Endometrium (tissue), 2 donors: Measurements from ENCODE around the gene GABRB3.

Source experiments
- FAIRE-seq: peaks from 2 replicates; lab custom pipeline; 2012; peaks lifted over from hg19 to GRCh38; lab: Jason Lieb, UNC
- donor health status: control.
- donor health status: control.

The GABRB3 gene

DNA sequence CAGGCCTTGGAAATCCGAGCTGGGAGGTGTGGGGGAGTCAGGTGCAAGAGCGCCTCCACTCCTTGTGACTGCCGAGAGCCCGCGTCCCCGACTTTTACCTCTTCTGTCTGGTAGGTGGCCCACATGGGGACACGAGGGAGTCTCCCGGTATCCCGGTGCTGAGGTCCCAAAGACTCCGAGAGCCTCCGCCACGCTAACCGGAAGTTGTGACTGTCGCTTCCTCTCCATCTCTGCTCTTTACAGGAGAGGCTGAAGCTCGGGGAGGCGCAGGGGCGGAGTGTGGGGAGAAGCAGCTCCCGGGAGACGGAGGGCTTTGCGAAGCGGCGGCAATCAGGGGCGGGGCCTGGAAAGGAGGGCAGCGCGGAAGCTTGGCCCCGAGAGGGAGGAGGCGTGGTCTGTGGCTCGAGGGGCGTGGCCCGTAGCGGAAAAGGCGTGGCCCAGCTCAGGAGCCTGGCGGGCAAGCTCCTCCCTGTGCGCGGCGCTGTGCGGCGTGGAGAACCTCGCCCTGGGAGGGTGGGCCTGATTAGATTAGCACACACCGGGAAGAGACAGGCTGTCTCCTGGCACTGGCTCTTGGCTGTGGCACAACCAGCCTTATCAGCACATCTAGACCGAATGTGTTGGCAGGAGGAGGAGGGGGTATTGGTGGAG is 143.9 kb downstream of the GABRB3 start:
- FAIRE-seq, result no peak

DNA sequence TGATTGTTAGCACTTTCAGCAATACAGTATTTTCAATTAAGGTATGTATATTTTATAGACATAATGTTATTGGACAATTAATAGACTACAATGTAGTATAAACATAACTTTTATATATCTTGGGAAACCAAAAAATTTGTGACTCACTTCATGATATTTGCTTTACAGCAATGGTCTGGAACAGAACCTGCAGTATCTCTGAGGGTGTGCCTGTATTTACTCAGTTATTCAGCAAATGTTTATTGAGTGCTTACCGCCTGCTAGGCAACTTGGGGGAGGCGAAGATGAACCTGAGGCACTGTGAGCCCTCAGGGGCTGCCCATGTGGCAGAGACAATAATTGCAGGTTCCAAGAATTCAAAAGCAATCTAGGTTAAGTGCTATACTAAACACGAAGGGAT is 144.8 kb downstream of the GABRB3 start:
- FAIRE-seq, result no peak

DNA sequence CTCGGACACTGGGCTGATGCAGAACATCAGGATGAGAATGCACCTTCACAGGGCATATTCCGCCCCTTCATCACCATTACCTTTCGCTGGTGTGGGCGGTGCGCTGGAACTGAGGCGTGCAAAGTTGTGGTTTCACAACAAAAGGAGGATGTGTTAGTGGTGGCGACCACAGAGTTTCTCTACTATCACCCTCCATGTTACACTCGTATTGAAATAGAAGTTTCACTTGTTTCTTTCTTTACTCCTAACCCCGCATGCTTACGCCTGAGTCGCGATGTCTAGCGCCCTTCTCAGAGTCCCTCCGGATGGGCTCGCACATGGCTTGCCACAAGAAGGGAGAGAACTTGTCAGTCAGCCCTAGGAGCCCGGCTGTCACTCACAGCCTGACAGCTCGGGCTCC is 148.7 kb downstream of the GABRB3 start:
- FAIRE-seq, result no peak

DNA sequence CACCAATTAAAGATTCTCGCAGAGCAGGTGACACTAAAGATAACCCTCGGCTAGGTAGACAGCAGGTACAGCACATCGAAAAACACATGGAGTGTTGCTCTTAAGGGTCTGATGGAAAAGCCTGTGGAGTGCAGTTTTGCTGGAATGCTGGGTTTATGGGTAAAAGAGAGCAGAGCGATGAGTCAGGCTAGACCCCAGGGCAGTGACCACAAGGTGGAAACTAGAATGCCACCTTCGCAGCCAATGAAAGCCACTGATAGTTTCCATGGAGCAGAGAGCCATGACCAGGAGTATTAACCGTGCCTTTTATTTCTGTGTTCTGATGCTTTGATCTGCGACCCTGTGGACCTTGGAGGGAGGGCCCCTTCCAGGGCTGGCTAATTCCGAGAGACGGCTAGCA is 149.8 kb downstream of the GABRB3 start:
- FAIRE-seq, result no peak

DNA sequence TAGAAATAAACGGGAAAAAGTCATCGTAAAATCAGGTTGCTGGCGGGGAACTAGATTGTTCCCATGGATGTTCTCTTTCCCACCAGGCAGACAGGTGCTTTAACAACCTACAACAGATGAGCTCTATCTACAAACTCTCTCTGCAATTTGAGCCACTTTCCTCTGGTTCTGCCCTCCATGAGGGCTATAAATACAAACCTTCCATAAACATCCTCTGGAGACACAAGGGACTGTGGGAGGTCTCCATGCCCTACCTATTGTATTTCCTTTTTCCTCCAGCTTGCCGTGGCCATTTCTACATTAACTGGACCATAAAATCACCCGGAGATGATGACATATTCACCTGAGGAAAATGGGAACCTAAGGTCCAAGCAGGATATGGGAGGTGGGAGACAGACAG is 151.1 kb downstream of the GABRB3 start:
- FAIRE-seq, result no peak

DNA sequence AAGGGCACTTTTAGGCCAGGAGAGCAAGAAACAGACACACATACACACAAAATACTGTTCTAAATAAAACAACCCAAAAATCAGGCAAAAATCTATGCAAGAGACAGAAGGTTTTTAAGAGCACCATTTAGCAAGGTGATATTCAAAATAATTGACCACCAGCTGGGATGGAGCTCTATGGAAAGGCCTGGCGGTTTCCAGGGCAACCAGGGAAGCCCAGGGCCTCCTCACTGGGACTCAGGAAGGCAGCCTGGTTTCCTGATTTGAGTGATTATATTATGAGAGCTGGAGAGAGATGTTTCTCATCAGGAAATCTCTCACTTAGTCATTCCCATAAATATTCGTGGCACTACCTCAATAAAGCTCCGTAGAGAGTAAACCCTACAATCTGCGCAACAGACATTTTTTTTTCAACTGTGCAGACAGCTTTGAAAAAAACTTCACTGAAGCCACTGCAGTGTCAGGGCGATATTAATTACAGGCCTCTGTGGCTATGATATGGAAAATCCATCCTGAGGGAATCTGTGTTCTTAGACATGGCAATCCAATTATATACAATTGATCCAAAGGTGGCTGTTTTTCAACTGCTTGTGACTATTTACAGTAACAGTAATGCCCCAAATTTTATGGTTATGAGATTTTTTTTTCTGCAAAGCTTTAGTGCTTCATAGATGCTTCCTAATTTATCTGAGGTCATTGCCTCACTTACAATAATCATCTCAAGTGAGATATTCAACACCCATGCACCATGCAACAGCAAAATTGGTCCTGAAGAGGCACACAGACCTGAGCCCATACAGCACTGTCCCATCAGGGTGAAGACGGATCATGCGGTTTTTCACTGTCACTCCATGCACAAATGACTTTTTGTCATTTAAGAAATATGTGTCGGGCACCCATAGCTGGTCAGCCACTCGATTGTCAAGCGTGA is 152.1 kb downstream of the GABRB3 start:
- FAIRE-seq, result no peak

DNA sequence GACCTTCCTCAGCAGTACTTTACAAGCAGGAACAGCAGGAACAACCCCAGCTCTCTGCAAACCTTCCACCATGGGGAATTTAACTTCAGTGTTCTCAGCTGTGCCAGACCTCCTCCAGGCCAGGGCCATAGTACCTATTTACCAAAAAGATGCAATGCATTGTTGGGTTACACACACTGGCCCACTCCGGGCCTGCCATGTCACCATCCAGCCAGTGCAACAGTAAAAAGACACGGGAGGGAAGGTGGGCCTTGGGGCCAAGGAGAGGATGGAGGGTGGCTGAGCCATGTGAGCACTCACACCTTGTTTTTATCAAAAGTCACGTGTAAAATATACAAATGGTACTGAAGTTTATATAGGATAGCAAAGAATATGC is 157.0 kb downstream of the GABRB3 start:
- FAIRE-seq, result no peak

DNA sequence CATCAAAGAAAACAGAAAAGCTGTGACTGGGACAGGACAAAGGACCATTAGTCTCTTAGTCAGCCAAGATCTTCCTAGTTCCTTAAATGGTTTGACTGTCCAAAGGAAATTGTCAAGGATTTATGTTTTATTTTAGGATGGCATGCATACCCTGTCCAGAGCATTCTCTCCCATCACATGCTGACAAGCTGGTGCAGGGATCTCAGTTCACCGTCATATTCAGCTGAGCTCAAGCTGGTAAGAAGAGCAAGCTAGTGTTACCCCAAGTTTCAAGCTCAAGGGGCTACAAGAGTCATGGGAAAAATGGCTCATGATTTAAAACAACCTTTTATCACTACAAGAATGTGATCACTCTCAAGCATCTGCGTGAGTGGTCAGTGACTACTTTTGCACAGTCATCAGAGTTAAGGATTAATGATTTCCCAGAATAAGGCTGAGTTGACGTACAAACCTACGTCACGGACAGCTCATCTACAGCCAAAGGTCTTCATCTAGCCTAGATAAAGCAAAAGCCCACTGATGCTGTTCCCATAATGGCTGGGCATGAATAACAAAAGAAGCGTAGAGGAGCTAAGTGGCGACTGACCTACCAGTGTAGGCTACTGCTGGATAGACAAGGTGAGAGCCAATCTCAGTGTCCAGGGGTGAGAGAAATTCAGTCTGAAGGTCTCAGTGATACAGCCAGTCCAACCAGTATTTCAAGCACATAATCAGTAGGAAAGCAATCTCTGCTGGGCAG is 157.5 kb downstream of the GABRB3 start:
- no peak for FAIRE-seq

DNA sequence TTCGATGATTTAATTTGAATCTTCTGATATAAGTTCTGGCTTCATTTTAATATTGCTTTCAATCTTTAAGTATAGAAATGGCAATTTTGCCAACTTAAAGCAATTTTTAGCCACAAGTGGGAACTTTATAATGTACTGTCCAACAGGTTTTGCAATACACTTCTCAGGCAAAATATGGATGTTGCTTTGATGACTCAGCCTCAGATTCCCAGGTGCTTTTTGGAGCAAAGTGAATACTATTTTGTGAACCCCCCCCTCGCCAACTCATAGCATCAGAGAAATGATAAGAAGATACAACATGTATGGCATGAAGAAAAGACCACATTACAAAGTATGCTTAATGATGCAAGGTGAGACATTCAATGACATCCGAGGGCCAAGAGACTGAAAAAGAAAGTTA is 158.1 kb downstream of the GABRB3 start:
- no peak for FAIRE-seq

DNA sequence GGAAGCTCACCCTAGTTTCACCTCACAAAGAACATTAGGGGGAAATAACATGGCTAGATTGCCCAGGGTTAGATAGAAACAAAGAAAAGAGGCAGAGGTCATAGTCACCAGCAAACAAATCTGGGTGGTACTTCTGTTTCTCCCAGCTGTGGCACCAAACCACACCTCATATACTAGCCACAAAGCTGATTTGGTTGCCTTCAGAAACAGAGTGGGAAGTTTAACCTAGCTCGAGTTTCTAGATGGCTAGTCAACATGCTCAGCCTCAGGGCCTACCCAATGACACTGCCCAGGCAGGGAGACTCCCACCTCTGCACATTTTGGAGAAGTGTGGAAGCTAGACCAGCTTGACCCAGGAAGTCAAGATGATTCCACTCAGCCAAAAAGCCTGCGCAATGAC is 174.2 kb downstream of the GABRB3 start:
- no peak for FAIRE-seq

DNA sequence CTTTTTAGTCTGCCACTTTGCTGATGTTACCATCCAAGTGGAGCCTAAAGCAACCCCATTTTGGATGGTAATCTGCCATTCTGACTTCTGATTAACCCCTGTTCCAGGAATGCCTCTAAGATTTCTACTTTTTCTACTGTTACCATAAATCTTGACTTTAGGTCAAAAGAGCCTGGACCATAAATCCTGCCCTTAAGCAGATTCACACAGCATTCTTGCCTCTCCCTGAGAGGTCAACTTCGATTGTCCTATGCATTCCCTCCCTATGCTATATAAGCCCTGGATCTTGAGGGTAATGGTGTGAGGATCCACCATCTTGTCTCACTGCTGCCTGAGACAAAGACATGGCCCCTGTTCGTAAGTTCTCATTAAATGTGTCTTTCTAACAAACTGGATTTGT is 177.3 kb downstream of the GABRB3 start:
- FAIRE-seq, result no peak

DNA sequence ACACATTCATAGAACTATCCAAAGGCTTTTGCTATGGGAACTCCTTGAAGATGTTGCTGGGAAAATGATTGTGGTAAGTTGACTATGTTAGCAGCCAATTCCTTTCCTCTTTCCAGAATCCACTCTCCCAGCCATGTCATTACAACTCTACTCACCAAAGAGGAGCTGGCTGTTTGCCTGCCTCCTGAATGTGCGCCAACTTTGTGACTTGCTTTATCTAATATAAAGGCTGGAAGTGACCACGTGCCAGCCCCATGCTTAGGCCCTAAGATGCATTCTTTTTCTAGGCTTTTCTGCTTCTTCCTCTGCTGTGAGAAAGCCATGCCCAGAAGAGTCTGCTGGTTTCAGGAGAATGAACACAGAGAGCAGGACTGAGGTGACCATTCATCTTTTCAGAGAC is 182.2 kb downstream of the GABRB3 start:
- no peak for FAIRE-seq

DNA sequence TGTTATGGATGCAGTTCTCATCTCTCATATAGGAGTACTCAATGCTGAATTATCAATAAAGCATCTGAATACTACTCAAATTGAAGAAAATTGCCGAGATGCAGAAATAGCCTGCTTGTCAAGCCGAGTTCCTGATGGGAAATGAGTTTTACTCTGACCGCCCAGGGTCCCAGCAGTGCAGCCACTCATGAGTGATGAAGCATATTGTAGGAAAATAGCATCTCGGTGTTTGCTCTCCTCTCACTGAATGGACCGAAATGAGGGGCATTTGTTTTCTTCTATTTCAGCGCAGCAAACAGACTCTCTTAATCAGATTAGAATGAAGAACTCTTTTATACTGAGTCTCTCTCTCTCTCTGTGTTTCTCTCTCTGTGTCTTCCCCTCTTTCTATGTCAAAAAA is 190.0 kb downstream of the GABRB3 start:
- no peak for FAIRE-seq

DNA sequence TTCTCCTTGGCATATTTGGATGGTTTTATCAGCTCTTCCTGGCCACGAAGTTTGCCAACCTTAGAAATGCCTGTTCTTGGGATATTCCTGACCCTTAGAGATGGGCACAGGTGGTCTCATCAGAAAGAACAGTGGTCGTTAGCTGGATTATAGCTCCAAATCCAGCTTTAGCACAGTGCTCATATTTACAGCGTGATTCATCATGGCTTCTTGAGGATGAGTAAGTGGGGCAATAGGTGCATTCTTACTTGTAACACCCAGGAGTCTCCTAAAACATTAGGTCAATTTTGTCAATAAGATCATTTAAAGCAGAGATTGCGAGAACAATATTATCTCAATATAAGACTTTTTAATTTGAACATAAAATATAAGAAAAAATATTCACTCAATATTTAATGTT is 191.9 kb downstream of the GABRB3 start:
- FAIRE-seq, result no peak

DNA sequence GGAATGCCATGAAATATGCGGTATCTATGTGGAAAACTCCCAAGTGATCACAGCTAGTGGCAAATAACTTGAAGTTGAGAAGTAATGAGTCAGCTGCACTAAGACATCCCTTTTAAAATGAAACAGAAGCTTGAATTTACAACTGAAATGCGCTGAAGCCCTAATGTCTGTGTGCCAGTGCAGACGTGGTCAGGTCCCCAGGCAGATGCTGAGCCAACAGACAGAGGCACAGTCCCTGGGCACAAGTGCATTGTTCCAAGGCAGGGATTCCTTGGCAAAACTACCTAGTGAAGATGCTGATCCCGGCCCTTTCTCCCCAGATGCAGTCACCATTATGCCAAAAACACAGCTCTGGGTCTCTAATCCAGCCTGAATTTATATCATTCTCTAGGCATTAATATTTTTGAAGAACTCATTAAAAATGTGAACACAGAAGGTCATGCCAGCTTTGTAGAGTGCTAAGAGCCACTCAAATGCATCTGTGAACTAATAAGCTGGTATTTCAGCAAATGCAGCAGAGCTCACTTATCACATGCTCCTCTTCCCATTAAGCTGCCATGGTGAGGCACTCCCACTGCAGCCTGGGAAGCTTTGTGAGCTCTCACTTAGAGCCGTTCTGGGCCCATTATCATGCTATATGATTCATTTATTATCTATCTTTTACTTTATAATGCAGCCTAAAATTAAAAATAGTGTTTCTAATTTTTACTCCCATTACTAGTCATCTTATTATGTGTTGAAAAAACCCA is 200.1 kb downstream of the GABRB3 start:
- no peak for FAIRE-seq

DNA sequence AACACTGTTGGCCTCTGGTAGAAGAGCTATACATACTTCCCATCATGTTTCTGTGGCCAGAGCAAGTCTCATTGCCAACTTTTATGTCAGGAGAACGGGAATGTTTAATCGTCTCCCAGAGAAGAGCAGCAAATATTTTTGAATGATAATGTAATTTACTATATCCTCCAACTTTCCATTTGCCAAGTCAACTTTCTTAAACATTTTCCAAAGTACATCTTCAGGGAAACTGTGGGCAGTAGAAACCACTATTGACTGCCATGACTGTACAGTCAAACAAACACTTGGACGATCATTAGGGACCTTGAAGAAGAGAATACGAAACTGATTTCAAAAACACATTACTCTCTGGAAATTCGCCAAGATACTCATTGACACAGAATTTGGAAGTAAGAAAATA is 201.5 kb downstream of the GABRB3 start:
- no peak for FAIRE-seq

DNA sequence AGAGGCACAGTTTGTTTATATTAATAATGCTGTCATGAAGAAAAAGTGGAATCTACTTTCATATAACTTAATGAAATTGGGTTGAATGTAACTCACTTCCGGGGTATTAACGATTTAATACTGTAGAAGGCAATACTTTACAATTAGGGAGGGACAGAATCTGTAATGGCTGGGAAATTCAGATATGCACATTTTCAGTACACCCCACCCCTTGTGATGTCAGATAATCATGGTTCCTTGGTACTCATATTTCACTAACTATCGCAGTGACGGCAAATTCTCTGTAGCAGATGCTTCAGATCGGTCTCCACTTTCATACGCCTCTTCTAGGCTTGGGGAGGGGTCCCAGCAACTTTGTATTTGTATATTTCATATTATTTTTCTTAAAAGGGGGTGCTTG is 207.3 kb downstream of the GABRB3 start:
- no peak for FAIRE-seq

DNA sequence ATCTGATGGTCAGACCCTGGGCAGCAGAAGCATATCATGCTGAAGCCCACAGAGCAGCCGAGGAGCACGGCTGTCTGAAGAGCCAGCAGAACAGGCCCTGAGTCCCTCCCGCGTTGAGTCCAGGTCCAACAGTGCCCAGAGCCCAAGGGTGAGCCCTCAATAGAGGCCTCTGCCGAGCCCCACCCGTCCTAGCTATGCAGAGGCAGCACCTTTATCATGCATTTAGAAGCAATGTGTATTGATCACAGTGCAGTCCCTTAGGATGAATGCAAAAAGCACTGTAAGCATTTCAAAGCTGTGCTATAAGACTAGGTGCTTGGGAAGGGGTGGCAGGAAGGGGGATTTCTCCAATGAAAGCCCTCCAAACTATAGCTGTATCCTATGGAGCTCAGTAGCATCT is 208.5 kb downstream of the GABRB3 start:
- no peak for FAIRE-seq

DNA sequence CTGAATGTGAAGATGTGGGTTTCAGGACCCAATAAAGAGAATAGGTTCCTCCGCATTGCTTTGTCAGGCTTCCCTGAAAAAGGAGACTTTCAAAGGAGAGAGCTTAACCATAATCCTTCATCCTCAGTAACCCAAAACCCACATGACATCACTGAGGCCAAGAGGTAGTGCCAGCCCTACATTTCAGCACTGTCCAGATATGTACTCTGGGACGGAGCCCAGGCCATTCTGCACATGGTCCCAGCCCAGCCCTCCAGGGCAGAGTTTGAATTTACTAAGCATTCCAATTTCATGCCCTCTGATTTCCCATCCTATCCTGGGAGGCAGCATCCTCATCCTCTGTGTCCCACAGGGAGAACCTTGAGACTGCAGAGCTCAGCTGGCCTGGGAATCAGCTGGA is 210.5 kb downstream of the GABRB3 start:
- no peak for FAIRE-seq

DNA sequence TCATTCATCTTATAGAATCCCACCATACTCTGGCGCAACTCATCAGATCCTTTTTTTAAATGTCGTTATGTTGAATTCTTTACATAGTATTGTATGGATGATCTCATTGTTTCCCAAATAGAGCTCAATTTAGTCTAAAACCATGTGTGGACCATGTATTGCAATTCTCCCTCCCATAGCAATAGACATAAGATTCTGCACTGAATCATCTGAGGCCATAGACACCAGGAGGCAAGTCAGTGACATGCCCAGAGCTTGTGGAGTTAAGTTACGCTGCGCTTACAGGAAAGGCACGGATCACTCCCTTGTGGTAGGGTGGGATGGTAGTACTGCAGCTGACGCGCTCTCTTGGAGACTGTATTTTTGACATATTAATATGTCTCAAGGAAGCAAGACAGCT is 211.0 kb downstream of the GABRB3 start:
- FAIRE-seq, result no peak

DNA sequence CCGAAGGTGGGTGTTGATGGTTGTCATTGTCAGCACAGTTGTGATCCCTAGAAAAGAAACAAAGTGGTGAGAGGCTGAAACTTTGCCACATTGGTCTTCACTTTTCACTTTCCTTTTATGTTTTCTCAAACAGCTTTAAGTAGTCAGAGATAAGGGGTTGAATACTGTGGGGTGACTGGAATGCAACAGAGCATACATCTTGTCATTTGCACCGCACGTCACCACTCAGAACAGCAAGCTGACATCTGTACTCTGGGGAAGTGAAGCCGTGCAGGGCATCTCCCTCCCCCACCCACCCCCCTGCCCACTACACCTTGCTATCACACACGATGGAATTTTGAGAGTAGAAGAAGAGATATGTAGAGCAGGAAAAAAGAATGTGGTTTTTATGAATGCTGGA is 211.7 kb downstream of the GABRB3 start:
- no peak for FAIRE-seq

DNA sequence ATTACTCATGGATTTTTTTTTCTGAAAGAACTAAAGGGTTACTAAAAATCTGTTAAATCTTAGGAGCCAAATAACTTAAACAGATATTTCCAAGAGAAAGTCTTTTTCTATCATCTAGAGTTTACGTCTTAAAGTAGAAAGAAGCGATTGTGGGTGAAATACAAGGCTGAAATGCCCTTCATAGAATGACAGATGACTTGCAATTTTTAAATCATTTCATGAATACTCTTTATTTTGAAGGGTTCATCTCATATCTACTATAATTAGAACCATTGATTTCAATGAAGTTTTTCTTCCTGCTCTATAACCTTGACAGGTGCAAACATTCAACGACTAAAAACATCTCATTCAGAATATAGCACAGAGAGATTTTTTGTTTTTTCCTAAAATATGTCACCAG is 217.0 kb downstream of the GABRB3 start:
- FAIRE-seq, result no peak
